Naive thymus-derived CD8-positive, alpha-beta T cell (primary cell): Measurements from ENCODE around the gene ZNRF1. TPM values are rescaled to one million over a fixed set of nuclear protein-coding genes. Genes with fewer than 3 reads are reported as not detected.

Source experiments
- ATAC-seq, 2 donors: fragments of 150-1000 bp; cut with Tn5 transposase in 1 of 2; sonication (Bioruptor Pico), chemical (Tn5 transposase) in 1 of 2; 1 replicate in 1 of 2; 2 replicates in 1 of 2; pipeline ENCODE4 v1.10.0; 2021; ENCODE audit warnings: mild to moderate bottlenecking in 2 of 2, moderate library complexity in 2 of 2
- POLR2A ChIA-PET: fragments of 350-600 bp; sonication (Branson Sonifier 250); formaldehyde crosslinking; loops from one replicate; lab custom pipeline; 2021; ENCODE audit warnings: antibody characterized with exemption; lab: Charles Lee
- DNase-seq, 10 donors: peaks; one replicate each; pipeline versions ENCODE4 v3.0.0 to v3.0.0-alpha.2; 2020 to 2022
- H3K27ac Mint-ChIP-seq, 10 donors: one replicate each; pipeline ENCODE4 v1.8.0; 2020 to 2022; ENCODE audit warnings: mild to moderate bottlenecking in 10 of 10, mixed read lengths in 10 of 10, moderate library complexity in 4 of 10, inconsistent platforms in 1 of 10
- H3K27me3 Mint-ChIP-seq, 5 donors: one replicate each; pipeline ENCODE4 v1.8.0; 2021 to 2022; ENCODE audit warnings: mixed read lengths in 5 of 5
- H3K36me3 Mint-ChIP-seq, 3 donors: one replicate each; pipeline ENCODE4 v1.8.0; 2020 to 2022; ENCODE audit warnings: mixed read lengths in 3 of 3, mild to moderate bottlenecking in 2 of 3, inconsistent platforms in 1 of 3
- H3K4me1 Mint-ChIP-seq, 4 donors: one replicate each; pipeline ENCODE4 v1.8.0; 2021 to 2022; ENCODE audit warnings: mixed read lengths in 4 of 4
- H3K4me3 Mint-ChIP-seq, 10 donors: one replicate each; pipeline ENCODE4 v1.8.0; 2020 to 2022; ENCODE audit warnings: mild to moderate bottlenecking in 10 of 10, mixed read lengths in 10 of 10, moderate library complexity in 6 of 10, inconsistent platforms in 1 of 10
- H3K9me3 Mint-ChIP-seq, 9 donors: one replicate each; pipeline ENCODE4 v1.8.0; 2020 to 2022; ENCODE audit warnings: mixed read lengths in 9 of 9, mild to moderate bottlenecking in 3 of 9, inconsistent platforms in 1 of 9, moderate library complexity in 1 of 9
- polyA plus RNA-seq, 3 donors: library from polyadenylated mRNA; unstranded; fragments of 300-500 nt; fragmentation: Illumina TruSeq; gene quantifications; one replicate each; pipeline ENCODE4 v1.2.3, GENCODE V29; 2021
- total RNA-seq, 8 experiments: library from RNA in 2 of 8; stranded (reverse) in 2 of 8; gene quantifications; one replicate each; pipeline ENCODE4 v1.2.3 and lab custom pipeline; 2021 to 2026

The ZNRF1 gene
- total and polyA plus RNA-seq, 5 experiments from 2014 or later: 0.73 to 1.5 (median 1.3) TPM

DNA sequence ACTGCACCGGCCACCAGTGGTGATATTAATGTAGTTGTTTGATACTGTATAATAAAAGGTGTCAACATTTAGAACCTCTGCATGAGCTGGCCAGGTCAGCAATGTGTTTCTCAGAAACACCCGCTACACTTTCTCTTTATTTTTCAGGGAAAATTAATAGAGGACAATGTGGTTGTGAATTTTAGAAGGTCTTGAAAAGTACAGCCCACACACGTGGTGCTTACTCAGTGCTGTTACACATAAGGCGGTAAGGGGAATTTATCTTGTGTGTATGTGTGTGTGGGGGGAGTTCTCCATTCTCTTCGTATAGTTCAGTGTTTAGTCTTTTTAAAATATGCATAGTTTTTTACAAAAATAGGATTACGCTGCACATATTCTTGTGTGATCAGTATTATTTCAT is 145.1 kb downstream of the ZNRF1 start:
- peaks cover 3 to 10% (median 6%) of the 10 kb centered on the region in 4 donors for H3K4me1 Mint-ChIP-seq
- peaks cover 0 to 4% (median 3%) of the 10 kb centered on the region in 5 donors for H3K27me3 Mint-ChIP-seq
- peaks cover 0 to 2% (median 0%) of the 10 kb centered on the region in 3 donors for H3K36me3 Mint-ChIP-seq
- no peaks in the 10 kb centered on the region for H3K9me3 Mint-ChIP-seq
- DNase-seq (no peak), ATAC-seq (no peak)
- no peak overlapping the region for H3K4me3 Mint-ChIP-seq
- H3K27ac Mint-ChIP-seq: no peak overlapping the region
- POLR2A ChIA-PET: no interaction called here

- peaks cover 18 to 22% (median 19%) of the 10 kb centered on the region in 3 donors for H3K36me3 Mint-ChIP-seq
- POLR2A ChIA-PET: interaction anchor here (0.6 kb wide), 1 partner anchor 162 kb away, joined by 3 read pairs; no protein-coding TSS in a partner anchor
Observed at GRCh38 chr16:75147968-75148310, 149.1 kb downstream of the ZNRF1 start.

DNA sequence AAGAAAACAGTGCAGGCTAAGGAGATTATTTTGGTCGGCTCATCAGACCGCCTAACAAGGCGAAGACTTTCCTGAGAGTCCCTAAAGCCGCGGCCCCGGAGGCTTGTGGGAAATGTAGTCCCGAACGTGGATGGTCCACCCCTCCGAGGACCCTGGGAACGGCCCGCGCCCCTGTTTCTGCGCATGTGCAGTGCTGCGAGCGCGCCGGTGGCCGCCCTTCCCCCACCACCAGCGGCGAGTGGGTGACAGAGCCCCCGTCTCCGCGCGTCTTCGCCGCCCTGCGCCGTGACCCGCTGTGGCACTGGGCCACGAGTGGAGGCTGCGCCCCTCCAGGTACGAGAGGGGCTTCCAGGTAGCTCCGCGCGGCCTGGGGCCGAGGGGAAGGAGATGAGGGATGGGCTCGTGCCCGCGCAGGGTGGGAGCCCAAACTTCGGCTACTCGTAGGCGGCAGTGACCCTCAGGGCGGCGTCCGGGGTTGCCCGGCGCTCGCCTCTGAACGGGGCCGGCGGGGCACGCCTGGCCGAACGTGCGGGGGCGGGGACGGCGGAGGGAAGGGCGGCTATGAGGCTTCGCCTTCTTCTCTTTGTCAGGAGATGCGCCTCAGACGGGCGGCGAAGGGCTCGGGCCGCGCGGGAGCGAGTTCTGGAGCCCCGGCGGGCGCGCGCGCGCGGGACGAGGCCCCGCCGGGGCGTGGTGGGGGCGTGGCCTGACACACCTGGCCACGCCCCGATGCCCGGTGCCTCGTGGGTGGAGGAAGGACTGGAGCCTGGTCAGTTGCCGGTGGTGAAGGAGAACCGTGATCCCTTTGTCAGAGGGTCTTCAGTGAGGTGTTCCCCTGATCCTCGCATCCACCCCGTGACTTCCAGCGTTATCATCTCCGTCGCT is 149.7 kb downstream of the ZNRF1 start, which contains the start of gene ZFP1:
Gene ZFP1 (plus strand): TSS at position 214 of the 885 bp plus-strand sequence. CDS start 4,428 bp downstream, outside the sequence.
- H3K27ac Mint-ChIP-seq: peak within 1 kb of the TSS; percentile 69 to 94 (median 86)
- H3K4me3 Mint-ChIP-seq: peak within 1 kb of the TSS; percentile 78 to 92 (median 88)
- DNase-seq (peak; percentile 91 to 99 (median 94)), ATAC-seq (peak; percentile 90)
- peaks cover 22 to 26% (median 22%) of the 10 kb centered on the region in 3 donors for H3K36me3 Mint-ChIP-seq
- H3K4me1 Mint-ChIP-seq: peaks cover 6 to 31% (median 24%) of the 10 kb centered on the region in 4 donors
- H3K9me3 Mint-ChIP-seq: peaks cover 0 to 24% (median 11%) of the 10 kb centered on the region in 9 donors
- POLR2A ChIA-PET: interaction anchor here (0.6 kb wide), 3 partner anchors 8 to 499 kb away, joined by 3 read pairs; partner anchors contain the start of genes KARS1 and TERF2IP
- H3K27me3 Mint-ChIP-seq: no peaks in the 10 kb centered on the region

More at GRCh38 chr16:75147968-75148310, 149.1 kb downstream of the ZNRF1 start:
- H3K4me1 Mint-ChIP-seq: peaks cover 6 to 31% (median 24%) of the 10 kb centered on the region in 4 donors
- DNase-seq: no peak
- H3K27ac Mint-ChIP-seq: peak overlapping the region in 7 of 10 donors; percentile 44 to 94 (median 88)
- H3K9me3 Mint-ChIP-seq: peaks cover 0 to 24% (median 11%) of the 10 kb centered on the region in 9 donors
- no peaks in the 10 kb centered on the region for H3K27me3 Mint-ChIP-seq
- peak overlapping the region in 9 of 10 donors; percentile 78 to 92 (median 89) for H3K4me3 Mint-ChIP-seq
- no peak for ATAC-seq

DNA sequence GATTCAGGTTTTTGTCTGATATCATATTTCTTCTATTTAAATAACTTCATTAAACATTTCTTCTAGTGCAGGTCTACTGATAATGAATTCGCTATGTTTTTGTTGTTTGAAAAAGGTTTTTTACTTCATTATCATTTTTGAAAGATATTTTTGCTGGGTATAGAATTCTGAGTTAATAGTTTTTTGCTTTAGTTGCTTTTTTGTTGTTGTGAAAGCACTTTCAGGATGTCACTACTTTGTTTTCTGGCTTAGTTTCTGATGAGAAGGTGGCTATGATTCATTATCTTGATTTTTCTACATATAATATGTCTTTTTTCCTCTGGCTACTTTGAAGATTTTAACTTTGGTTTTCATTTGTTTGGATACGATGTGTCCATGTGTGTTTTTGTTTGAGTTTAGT is 153.0 kb downstream of the ZNRF1 start:
- peaks cover 6 to 31% (median 25%) of the 10 kb centered on the region in 4 donors for H3K4me1 Mint-ChIP-seq
- ATAC-seq (no peak), DNase-seq (no peak)
- peaks cover 0 to 24% (median 13%) of the 10 kb centered on the region in 9 donors for H3K9me3 Mint-ChIP-seq
- peak overlapping the region in 3 of 10 donors; percentile 44 to 66 (median 49) for H3K4me3 Mint-ChIP-seq
- H3K27ac Mint-ChIP-seq: no peak overlapping the region
- H3K27me3 Mint-ChIP-seq: no peaks in the 10 kb centered on the region
- POLR2A ChIA-PET: no interaction called here
- peaks cover 26 to 42% (median 34%) of the 10 kb centered on the region in 3 donors for H3K36me3 Mint-ChIP-seq

GRCh38 chr16:75152635-75153034 is 153.8 kb downstream of the ZNRF1 start:
- no peaks in the 10 kb centered on the region for H3K27me3 Mint-ChIP-seq
- ATAC-seq (no peak), DNase-seq (no peak)
- H3K27ac Mint-ChIP-seq: no peak overlapping the region
- peaks cover 26 to 50% (median 34%) of the 10 kb centered on the region in 3 donors for H3K36me3 Mint-ChIP-seq
- H3K4me1 Mint-ChIP-seq: peaks cover 7 to 30% (median 24%) of the 10 kb centered on the region in 4 donors
- H3K4me3 Mint-ChIP-seq: no peak overlapping the region
- peaks cover 0 to 24% (median 13%) of the 10 kb centered on the region in 9 donors for H3K9me3 Mint-ChIP-seq
- POLR2A ChIA-PET: no interaction called here

- no peaks in the 10 kb centered on the region for H3K27me3 Mint-ChIP-seq
- no peak overlapping the region for H3K4me3 Mint-ChIP-seq
- DNase-seq: no peak
- peak overlapping the region in 2 of 10 donors; percentile 19 to 27 for H3K27ac Mint-ChIP-seq
- H3K9me3 Mint-ChIP-seq: peaks cover 0 to 10% (median 3%) of the 10 kb centered on the region in 9 donors
- ATAC-seq: no peak
- POLR2A ChIA-PET: no interaction called here
- H3K36me3 Mint-ChIP-seq: peaks cover 11 to 67% (median 39%) of the 10 kb centered on the region in 3 donors
- H3K4me1 Mint-ChIP-seq: peaks cover 2 to 10% (median 6%) of the 10 kb centered on the region in 4 donors
Observed at GRCh38 chr16:75160386-75160785, 161.6 kb downstream of the ZNRF1 start.

Other genes with a start within 250 kb of the ZNRF1 start
- not detected for gene FA2H, start 224.2 kb upstream of the ZNRF1 start, total RNA-seq
- not detected for gene FA2H, start 224.2 kb upstream of the ZNRF1 start, polyA plus RNA-seq
- gene WDR59, start 13.9 kb upstream of the ZNRF1 start, total RNA-seq: 100 to 1,000 TPM; 125 to 130 TPM
- 10 to 100 TPM in 1 of 3 donors, 1 to 10 TPM in 2; 6.9 to 12.9 (median 9.7) TPM for gene WDR59, start 13.9 kb upstream of the ZNRF1 start, polyA plus RNA-seq
- gene LDHD, start 117.8 kb downstream of the ZNRF1 start, total RNA-seq: not detected
- gene LDHD, start 117.8 kb downstream of the ZNRF1 start, polyA plus RNA-seq: not detected
- gene ZFP1, start 149.5 kb downstream of the ZNRF1 start, total RNA-seq: 10 to 100 TPM; 14.0 to 17.1 TPM
- gene ZFP1, start 149.5 kb downstream of the ZNRF1 start, polyA plus RNA-seq: 10 to 100 TPM; 12.4 to 26.5 (median 15.8) TPM
- gene CTRB2, start 208.1 kb downstream of the ZNRF1 start, total RNA-seq: not detected
- gene CTRB2, start 208.1 kb downstream of the ZNRF1 start, polyA plus RNA-seq: not detected
- gene CTRB1, start 220.0 kb downstream of the ZNRF1 start, total RNA-seq: not detected
- not detected for gene CTRB1, start 220.0 kb downstream of the ZNRF1 start, polyA plus RNA-seq